DND-41 (cell line): Measurements from ENCODE around the gene STRA8.

ENCODE experiments used
- ATAC-seq: fragments of 200-7000 bp; cut with Tn5 transposase; 3 replicates; pipeline ENCODE4 v1.9.1; 2021; ENCODE audit warnings: low read depth; ENCODE audit not compliant: insufficient read depth
- DNase-seq: peaks from one replicate; pipeline ENCODE4 v3.0.0-alpha.2; 2020
- H2AFZ ChIP-seq: 2 replicates; pipeline ENCODE4 v1.6.0; 2012; ENCODE audit warnings: low read depth, low read length
- H3K27ac ChIP-seq: 2 replicates; pipeline ENCODE4 v1.5.1; 2012; ENCODE audit warnings: low read length, inconsistent platforms
- H3K27me3 ChIP-seq: fragments of 200-600 bp; sonication (generic); 2 replicates; pipeline ENCODE4 v1.6.0; 2012; ENCODE audit warnings: low read length, mild to moderate bottlenecking, inconsistent platforms; ENCODE audit not compliant: insufficient read depth, poor library complexity
- H3K36me3 ChIP-seq: 2 replicates; pipeline ENCODE4 v1.5.1; 2012; ENCODE audit warnings: low read length, inconsistent platforms; ENCODE audit not compliant: insufficient read depth
- H3K4me1 ChIP-seq: 2 replicates; pipeline ENCODE4 v1.5.1; 2012; ENCODE audit warnings: mild to moderate bottlenecking, low read length; ENCODE audit not compliant: insufficient read depth
- H3K4me2 ChIP-seq: 2 replicates; pipeline ENCODE4 v1.6.0; 2012; ENCODE audit warnings: mild to moderate bottlenecking, moderate library complexity, low read length, inconsistent platforms; ENCODE audit not compliant: insufficient read depth
- H3K4me3 ChIP-seq, 2 experiments: fragments of 200-600 bp in 1 of 2; shearing (Covaris generic) in 1 of 2; 2 replicates each; pipeline ENCODE4 v1.5.1; 2012 to 2016; ENCODE audit warnings: inconsistent platforms in 2 of 2, low read length in 2 of 2, mild to moderate bottlenecking in 2 of 2, low read depth in 1 of 2, moderate library complexity in 1 of 2
- H3K79me2 ChIP-seq: 2 replicates; pipeline ENCODE4 v1.6.0; 2012; ENCODE audit warnings: low read length, inconsistent platforms; ENCODE audit not compliant: insufficient read depth
- H3K9ac ChIP-seq: 2 replicates; pipeline ENCODE4 v1.6.0; 2012; ENCODE audit warnings: low read depth, mild to moderate bottlenecking, inconsistent platforms, low read length, moderate library complexity
- H3K9me3 ChIP-seq: 2 replicates; pipeline ENCODE4 v1.5.1; 2012; ENCODE audit warnings: low read length, moderate library complexity, mild to moderate bottlenecking, inconsistent platforms; ENCODE audit not compliant: insufficient read depth, severe bottlenecking
- H4K20me1 ChIP-seq: 2 replicates; pipeline ENCODE4 v1.6.0; 2012; ENCODE audit warnings: low read length; ENCODE audit not compliant: insufficient read depth
- CTCF ChIP-seq: IDR thresholded peaks from 2 replicates; pipeline ENCODE4 v1.5.1; 2012; ENCODE audit warnings: borderline replicate concordance, low read length, moderate library complexity, mild to moderate bottlenecking; ENCODE audit not compliant: poor library complexity, severe bottlenecking; ENCODE audit errors: extremely low read depth
- EZH2 ChIP-seq: IDR thresholded peaks from 3 replicates; pipeline ENCODE4 v1.6.1; 2012; ENCODE audit warnings: borderline replicate concordance, low read depth, mild to moderate bottlenecking, moderate library complexity, low read length, inconsistent platforms; ENCODE audit not compliant: severe bottlenecking

The STRA8 gene

GRCh38 chr7:135260930-135261721 is 27.5 kb downstream of the STRA8 start:
- H3K4me1 ChIP-seq = no peaks in the 10 kb centered on the region
- H3K79me2 ChIP-seq = no peaks in the 10 kb centered on the region
- ATAC-seq (no peak), DNase-seq (no peak)
- H3K27me3 ChIP-seq = no peaks in the 10 kb centered on the region
- H3K9ac ChIP-seq = no peak overlapping the region
- no peak for TF ChIP-seq EZH2
- no peak for TF ChIP-seq CTCF
- H2AFZ ChIP-seq = no peak overlapping the region
- H3K9me3 ChIP-seq = peaks cover 15% of the 10 kb centered on the region
- H3K36me3 ChIP-seq = no peaks in the 10 kb centered on the region
- no peaks in the 10 kb centered on the region for H4K20me1 ChIP-seq
- no peak overlapping the region for H3K27ac ChIP-seq
- no peak overlapping the region for H3K4me2 ChIP-seq
- no peak overlapping the region for H3K4me3 ChIP-seq

DNA sequence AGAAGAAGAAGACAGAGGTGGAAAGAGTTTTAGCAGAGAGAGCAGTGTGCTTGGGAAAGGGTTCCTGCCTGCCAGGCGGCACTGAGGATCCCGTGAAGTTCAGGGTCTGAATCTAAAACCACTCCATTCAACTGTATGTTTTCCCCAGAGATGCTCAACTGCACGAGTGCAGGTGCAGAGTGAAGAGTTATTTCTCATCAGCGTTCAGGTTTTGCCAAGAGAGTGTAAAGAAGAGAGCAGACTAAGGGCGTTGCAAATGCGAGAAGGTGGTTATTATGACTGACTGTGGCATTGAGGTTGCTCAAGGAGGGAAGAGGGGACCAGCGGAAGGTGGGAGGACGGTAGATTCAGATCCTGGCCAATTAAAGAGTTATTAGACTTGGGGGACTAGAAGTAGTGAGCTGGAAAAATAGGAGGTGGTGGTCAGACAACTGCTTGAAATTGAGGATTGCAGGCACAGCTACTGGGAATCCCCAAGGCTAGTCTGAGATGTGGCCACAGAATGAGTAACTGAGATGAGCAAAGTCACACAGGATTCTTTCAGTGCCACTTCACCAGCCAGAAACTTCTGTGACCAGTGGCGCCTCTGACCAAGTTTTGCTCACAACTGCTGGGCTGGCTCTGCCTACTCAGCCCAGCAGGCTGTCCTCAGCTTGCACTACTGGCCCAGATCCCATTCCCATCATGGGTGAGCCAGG is 29.1 kb downstream of the STRA8 start:
- ATAC-seq (no peak), DNase-seq (no peak)
- H3K27me3 ChIP-seq = no peaks in the 10 kb centered on the region
- no peaks in the 10 kb centered on the region for H3K36me3 ChIP-seq
- no peak overlapping the region for H3K4me2 ChIP-seq
- no peak overlapping the region for H2AFZ ChIP-seq
- TF ChIP-seq EZH2 (no peak), CTCF (no peak)
- H3K9me3 ChIP-seq = peaks cover 15% of the 10 kb centered on the region
- H4K20me1 ChIP-seq = no peaks in the 10 kb centered on the region
- H3K9ac ChIP-seq = no peak overlapping the region
- H3K4me3 ChIP-seq = no peak overlapping the region
- H3K4me1 ChIP-seq = no peaks in the 10 kb centered on the region
- H3K79me2 ChIP-seq = no peaks in the 10 kb centered on the region
- H3K27ac ChIP-seq = no peak overlapping the region

DNA sequence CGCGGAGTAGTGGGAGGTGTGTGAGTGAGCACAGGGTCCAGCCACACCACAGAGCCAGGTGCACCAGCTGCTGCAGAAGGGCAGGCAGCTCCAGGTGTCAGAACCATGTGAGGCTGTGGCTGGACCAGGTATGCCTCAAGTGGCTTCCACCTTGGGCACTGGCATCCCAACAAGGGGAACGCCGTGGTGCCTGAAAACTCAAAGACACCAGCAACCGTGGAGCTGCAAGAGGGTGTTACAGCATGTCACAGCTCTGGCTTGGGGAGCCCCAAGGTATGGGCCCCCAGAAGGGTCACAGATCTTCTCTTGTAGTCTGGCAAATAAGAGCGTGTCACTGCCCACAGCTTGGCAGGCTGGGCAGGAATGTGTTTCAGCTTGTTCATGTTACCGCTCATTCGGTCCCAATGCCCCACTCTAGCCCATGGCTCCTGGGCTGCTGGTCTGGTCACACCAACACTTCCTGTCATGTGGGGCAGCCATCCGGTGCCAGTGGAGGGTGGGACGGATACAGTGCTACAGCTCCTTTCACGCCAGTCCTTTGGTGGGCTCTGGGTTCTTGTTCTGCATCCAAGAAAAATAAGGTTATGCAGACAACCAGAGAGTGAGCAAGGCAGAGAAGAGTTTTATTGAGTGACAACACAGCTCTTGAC is 29.8 kb downstream of the STRA8 start:
- TF ChIP-seq EZH2 (no peak), CTCF (no peak)
- Histone ChIP-seq H3K27ac (no peak overlapping the region), H3K4me1 (no peaks in the 10 kb centered on the region), H3K4me2 (no peak overlapping the region), H2AFZ (no peak overlapping the region), H3K79me2 (no peaks in the 10 kb centered on the region), H3K4me3 (no peak overlapping the region), H3K9ac (no peak overlapping the region), H3K9me3 (peaks cover 15% of the 10 kb centered on the region), H3K36me3 (no peaks in the 10 kb centered on the region), H3K27me3 (no peaks in the 10 kb centered on the region), H4K20me1 (no peaks in the 10 kb centered on the region)
- DNase-seq (no peak), ATAC-seq (no peak)
